ENCODE data around the gene BCL2L2.

The BCL2L2 gene

DNA sequence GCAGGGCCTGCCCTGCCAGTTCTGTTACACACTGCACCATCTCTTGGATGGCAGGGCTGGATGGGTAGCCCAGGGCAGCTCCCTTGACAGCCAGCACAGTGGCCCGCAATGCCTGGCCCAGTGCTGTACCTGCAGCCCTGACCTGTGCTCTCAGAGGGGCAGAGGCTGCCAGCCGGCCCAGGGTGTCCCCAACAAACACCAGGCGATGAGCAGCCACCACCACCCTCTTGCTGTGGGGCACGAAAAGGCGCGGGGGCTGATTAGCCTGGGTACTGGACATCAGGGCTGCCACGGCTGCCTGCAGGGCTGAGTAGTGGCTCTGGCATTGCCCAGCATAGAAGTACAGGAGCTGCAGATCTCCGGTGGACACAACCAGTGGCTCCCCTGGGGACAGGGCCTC is 50.6 kb downstream of the BCL2L2 start:
- Histone ChIP-seq H3K4me3 (ENCODE audit: low read length in 2 of 2) (no peak overlapping the region), H3K27ac (ENCODE audit: low read depth in 2 of 2, low read length in 2 of 2) (no peak overlapping the region), H3K4me1 (ENCODE audit: control insufficient read depth in 2 of 2, insufficient read depth in 2 of 2, low read length in 2 of 2) (peaks cover 0 to 3% of the 10 kb centered on the region in 2 donors), H3K9me3 (ENCODE audit: control insufficient read depth in 2 of 2, low read length in 2 of 2) (no peaks in the 10 kb centered on the region), H3K9ac (ENCODE audit: low read depth in 1 of 2, low read length in 2 of 2) (no peak overlapping the region), H3K27me3 (ENCODE audit: control insufficient read depth in 2 of 2, insufficient read depth in 2 of 2, low read length in 2 of 2) (peaks cover 9 to 26% of the 10 kb centered on the region in 2 donors), H3K36me3 (ENCODE audit: control insufficient read depth in 2 of 2, insufficient read depth in 2 of 2, low read length in 2 of 2) (no peaks in the 10 kb centered on the region)

DNA sequence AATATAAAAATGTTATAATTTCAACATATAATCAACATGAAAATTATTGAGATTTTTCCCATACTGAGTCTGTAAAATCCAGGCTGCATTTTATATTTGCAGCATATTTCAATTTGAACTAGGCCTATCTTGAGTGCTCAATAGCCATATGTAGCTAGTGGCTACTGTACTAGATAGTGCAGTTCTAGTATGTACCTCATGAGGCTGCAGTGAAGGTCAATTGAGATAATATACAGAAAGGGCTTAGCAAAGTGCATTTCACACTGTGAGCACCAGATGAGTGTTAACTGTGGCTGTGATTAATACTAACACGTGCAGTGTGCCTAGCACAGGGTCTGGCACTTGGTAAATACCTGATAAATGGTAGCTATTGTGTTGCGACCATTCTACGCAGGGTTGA is 51.4 kb downstream of the BCL2L2 start:
- no peak overlapping the region for H3K27ac ChIP-seq (ENCODE audit: low read depth in 2 of 2, low read length in 2 of 2)
- no peak overlapping the region for H3K9ac ChIP-seq (ENCODE audit: low read depth in 1 of 2, low read length in 2 of 2)
- H3K4me1 ChIP-seq (ENCODE audit: control insufficient read depth in 2 of 2, insufficient read depth in 2 of 2, low read length in 2 of 2) = peaks cover 0 to 1% of the 10 kb centered on the region in 2 donors
- no peaks in the 10 kb centered on the region for H3K36me3 ChIP-seq (ENCODE audit: control insufficient read depth in 2 of 2, insufficient read depth in 2 of 2, low read length in 2 of 2)
- no peaks in the 10 kb centered on the region for H3K9me3 ChIP-seq (ENCODE audit: control insufficient read depth in 2 of 2, low read length in 2 of 2)
- H3K27me3 ChIP-seq (ENCODE audit: control insufficient read depth in 2 of 2, insufficient read depth in 2 of 2, low read length in 2 of 2) = peaks cover 8 to 18% of the 10 kb centered on the region in 2 donors
- no peak overlapping the region for H3K4me3 ChIP-seq (ENCODE audit: low read length in 2 of 2)

DNA sequence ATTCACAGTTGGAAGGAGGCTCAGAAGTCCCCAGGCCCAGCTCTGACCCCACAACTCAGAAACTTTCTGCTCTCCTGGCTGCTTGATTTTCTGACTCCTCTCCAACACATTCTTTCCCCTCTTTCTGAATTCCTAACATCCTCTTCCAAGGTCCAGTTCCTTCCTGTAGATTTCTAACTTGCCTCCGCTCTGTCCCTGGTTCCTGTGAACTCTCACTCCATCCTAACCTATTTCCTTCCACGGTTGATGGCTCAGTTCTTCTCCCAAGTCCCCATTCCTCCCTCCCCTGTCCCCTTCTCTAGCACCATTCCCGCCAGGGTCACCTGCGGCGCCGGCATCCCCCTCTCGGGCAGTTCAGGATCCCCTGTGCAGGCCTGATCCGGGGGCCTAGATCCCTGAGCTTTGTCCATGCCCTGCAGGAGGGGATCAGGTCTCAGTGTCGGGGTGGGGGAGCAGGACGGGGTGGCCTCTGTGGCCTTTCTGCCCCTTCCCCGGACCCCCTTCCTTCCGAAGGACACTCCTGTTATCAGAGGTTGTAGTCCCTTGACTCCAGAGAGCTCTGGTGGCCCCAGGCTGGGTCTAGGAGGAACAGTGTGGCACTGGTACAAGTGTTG is 52.0 kb downstream of the BCL2L2 start:
- H3K4me3 ChIP-seq (ENCODE audit: low read length in 2 of 2) = no peak overlapping the region
- peaks cover 2 to 13% of the 10 kb centered on the region in 2 donors for H3K27me3 ChIP-seq (ENCODE audit: control insufficient read depth in 2 of 2, insufficient read depth in 2 of 2, low read length in 2 of 2)
- no peak overlapping the region for H3K9ac ChIP-seq (ENCODE audit: low read depth in 1 of 2, low read length in 2 of 2)
- H3K4me1 ChIP-seq (ENCODE audit: control insufficient read depth in 2 of 2, insufficient read depth in 2 of 2, low read length in 2 of 2) = no peaks in the 10 kb centered on the region
- H3K9me3 ChIP-seq (ENCODE audit: control insufficient read depth in 2 of 2, low read length in 2 of 2) = no peaks in the 10 kb centered on the region
- H3K27ac ChIP-seq (ENCODE audit: low read depth in 2 of 2, low read length in 2 of 2) = no peak overlapping the region
- H3K36me3 ChIP-seq (ENCODE audit: control insufficient read depth in 2 of 2, insufficient read depth in 2 of 2, low read length in 2 of 2) = no peaks in the 10 kb centered on the region

DNA sequence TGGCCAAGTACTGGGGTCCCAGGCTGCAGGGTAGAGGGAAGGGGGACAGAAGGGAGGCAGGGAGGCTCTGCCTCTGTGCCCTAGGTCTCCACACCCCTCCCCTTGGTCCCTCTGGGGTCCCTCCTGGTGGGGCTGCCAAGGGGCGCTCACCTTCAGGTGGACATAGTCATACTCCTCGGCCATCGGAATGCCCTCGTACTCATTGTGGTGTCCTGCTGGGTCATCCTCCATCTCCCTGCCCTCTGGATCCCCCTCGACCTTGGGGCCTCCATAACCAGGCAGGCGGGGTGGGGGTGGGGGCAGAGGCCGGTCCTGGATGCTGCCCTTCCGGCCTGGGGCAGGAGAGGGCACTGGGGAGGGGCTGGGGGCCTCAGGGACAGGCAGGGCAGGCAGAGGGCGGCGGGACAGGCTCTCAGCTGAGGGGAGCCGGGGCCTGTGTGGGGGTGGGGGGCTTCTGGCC is 52.6 kb downstream of the BCL2L2 start:
- no peak overlapping the region for H3K4me3 ChIP-seq (ENCODE audit: low read length in 2 of 2)
- H3K9ac ChIP-seq (ENCODE audit: low read depth in 1 of 2, low read length in 2 of 2) = no peak overlapping the region
- H3K36me3 ChIP-seq (ENCODE audit: control insufficient read depth in 2 of 2, insufficient read depth in 2 of 2, low read length in 2 of 2) = no peaks in the 10 kb centered on the region
- H3K27ac ChIP-seq (ENCODE audit: low read depth in 2 of 2, low read length in 2 of 2) = no peak overlapping the region
- no peaks in the 10 kb centered on the region for H3K9me3 ChIP-seq (ENCODE audit: control insufficient read depth in 2 of 2, low read length in 2 of 2)
- H3K27me3 ChIP-seq (ENCODE audit: control insufficient read depth in 2 of 2, insufficient read depth in 2 of 2, low read length in 2 of 2) = peaks cover 3 to 16% of the 10 kb centered on the region in 2 donors
- H3K4me1 ChIP-seq (ENCODE audit: control insufficient read depth in 2 of 2, insufficient read depth in 2 of 2, low read length in 2 of 2) = no peaks in the 10 kb centered on the region

DNA sequence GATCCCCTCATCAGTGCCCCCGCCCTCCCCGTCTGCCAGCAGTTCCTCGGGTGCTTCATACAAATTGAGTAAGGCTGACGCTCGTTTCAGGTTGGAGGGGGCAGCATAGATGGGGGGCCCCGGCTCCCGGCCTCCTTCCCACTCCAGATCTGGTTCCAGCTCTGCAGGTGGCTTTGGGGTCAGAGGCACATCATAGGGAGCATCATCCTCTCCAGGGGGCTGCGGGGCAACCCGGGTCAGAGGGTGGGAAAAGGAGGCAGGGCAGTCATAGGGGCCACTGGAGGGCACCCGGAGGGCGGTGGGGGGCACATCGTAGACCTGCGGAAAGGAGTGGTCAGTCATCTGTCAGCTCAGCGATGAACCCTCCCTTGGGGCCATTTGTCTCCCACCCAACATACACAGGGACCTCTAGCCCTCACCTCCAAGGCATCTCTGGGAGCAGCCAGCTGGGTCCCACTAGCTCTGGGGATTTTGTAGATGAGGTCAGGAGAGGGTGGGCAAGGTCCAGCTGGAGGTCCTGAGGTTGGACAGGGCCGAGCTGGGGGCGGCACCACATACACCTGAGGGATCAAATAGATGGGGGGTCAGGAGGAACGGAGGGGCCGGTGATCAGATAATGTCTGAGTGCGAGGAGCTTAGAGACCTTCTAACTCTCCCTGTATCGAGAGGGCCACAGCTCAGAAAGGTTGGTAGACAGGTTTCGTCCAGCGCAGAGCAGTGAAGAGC is 53.3 kb downstream of the BCL2L2 start:
- Histone ChIP-seq H3K4me3 (ENCODE audit: low read length in 2 of 2) (no peak overlapping the region), H3K36me3 (ENCODE audit: control insufficient read depth in 2 of 2, insufficient read depth in 2 of 2, low read length in 2 of 2) (no peaks in the 10 kb centered on the region), H3K9me3 (ENCODE audit: control insufficient read depth in 2 of 2, low read length in 2 of 2) (no peaks in the 10 kb centered on the region), H3K4me1 (ENCODE audit: control insufficient read depth in 2 of 2, insufficient read depth in 2 of 2, low read length in 2 of 2) (no peaks in the 10 kb centered on the region), H3K27ac (ENCODE audit: low read depth in 2 of 2, low read length in 2 of 2) (no peak overlapping the region), H3K9ac (ENCODE audit: low read depth in 1 of 2, low read length in 2 of 2) (no peak overlapping the region), H3K27me3 (ENCODE audit: control insufficient read depth in 2 of 2, insufficient read depth in 2 of 2, low read length in 2 of 2) (peaks cover 6 to 21% of the 10 kb centered on the region in 2 donors)

DNA sequence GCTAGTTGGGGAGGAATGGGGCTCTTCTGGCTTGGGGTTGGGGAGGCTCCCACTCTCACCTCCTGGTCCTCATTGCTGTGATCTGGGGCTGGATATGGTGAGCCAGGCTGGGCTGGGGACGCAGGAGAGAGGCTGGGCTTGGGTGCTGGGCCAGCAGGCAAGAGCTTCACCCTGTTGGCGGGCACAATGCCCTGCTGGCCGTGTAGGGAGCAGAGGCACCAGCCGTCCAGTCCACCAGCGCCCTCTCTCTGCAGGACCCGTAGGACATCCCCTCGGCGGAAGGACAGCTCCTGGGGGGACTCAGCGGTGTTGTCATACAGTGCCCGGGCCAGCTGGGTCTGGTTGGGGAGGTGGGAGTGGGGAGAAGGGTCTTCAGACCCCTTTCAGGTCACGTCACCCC is 53.9 kb downstream of the BCL2L2 start:
- Histone ChIP-seq H3K36me3 (ENCODE audit: control insufficient read depth in 2 of 2, insufficient read depth in 2 of 2, low read length in 2 of 2) (no peaks in the 10 kb centered on the region), H3K9ac (ENCODE audit: low read depth in 1 of 2, low read length in 2 of 2) (no peak overlapping the region), H3K4me3 (ENCODE audit: low read length in 2 of 2) (no peak overlapping the region), H3K27me3 (ENCODE audit: control insufficient read depth in 2 of 2, insufficient read depth in 2 of 2, low read length in 2 of 2) (peaks cover 6 to 19% of the 10 kb centered on the region in 2 donors), H3K4me1 (ENCODE audit: control insufficient read depth in 2 of 2, insufficient read depth in 2 of 2, low read length in 2 of 2) (no peaks in the 10 kb centered on the region), H3K9me3 (ENCODE audit: control insufficient read depth in 2 of 2, low read length in 2 of 2) (no peaks in the 10 kb centered on the region), H3K27ac (ENCODE audit: low read depth in 2 of 2, low read length in 2 of 2) (no peak overlapping the region)

DNA sequence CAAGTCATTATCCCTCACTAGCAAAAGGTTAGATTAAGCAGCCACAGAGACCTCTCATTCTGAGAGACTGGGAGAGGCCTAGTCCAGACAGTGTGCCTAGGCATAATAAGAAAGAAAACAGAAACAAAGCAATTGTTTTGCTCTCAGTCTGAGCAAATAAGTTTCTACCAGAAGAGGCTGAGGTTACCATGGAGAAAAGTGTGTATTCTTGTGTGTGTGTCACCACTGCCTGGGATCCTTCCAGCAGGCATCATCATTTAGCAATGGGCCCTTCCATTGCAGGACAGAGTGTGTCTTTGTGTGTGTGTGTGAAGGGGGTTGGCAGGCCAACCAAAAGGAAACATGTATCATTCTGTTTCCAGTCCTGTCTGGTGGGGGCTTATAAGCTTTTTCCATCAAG is 54.7 kb downstream of the BCL2L2 start:
- Histone ChIP-seq H3K4me3 (ENCODE audit: low read length in 2 of 2) (no peak overlapping the region), H3K9me3 (ENCODE audit: control insufficient read depth in 2 of 2, low read length in 2 of 2) (no peaks in the 10 kb centered on the region), H3K4me1 (ENCODE audit: control insufficient read depth in 2 of 2, insufficient read depth in 2 of 2, low read length in 2 of 2) (no peaks in the 10 kb centered on the region), H3K36me3 (ENCODE audit: control insufficient read depth in 2 of 2, insufficient read depth in 2 of 2, low read length in 2 of 2) (no peaks in the 10 kb centered on the region), H3K27ac (ENCODE audit: low read depth in 2 of 2, low read length in 2 of 2) (no peak overlapping the region), H3K27me3 (ENCODE audit: control insufficient read depth in 2 of 2, insufficient read depth in 2 of 2, low read length in 2 of 2) (peaks cover 6 to 15% of the 10 kb centered on the region in 2 donors), H3K9ac (ENCODE audit: low read depth in 1 of 2, low read length in 2 of 2) (no peak overlapping the region)

All from mucosa of rectum (tissue), 2 donors.